GM12878 (cell line): ENCODE measurements around the gene FAM83G. TPM values are rescaled to one million over a fixed set of nuclear protein-coding genes. Genes with fewer than 3 reads are reported as not detected.

ENCODE experiments used
- ATAC-seq: fragments of 200-7000 bp; cut with Tn5 transposase; 3 replicates; pipeline ENCODE4 v1.9.1; 2020; ENCODE audit warnings: mild to moderate bottlenecking, moderate library complexity
- BruUV-seq: library from RNA; stranded (reverse); fragments of 400-500 nt; replicated peaks from 2 replicates; lab custom pipeline; 2021; lab: Mats Ljungman, UMichigan
- CTCF ChIA-PET: fragments of 300-600 bp; sonication (Branson Sonifier 250); formaldehyde crosslinking; extraction: SDS; loops from one replicate; lab custom pipeline; 2021; ENCODE audit warnings: inconsistent platforms; lab: Yijun Ruan, JAX
- POLR2A ChIA-PET: fragments of 350-600 bp; formaldehyde crosslinking; extraction: SDS; loops from one replicate; lab custom pipeline; 2021; ENCODE audit warnings: inconsistent platforms; lab: Charles Lee
- RAD21 ChIA-PET: fragments of 300-600 bp; sonication (Branson Sonifier 250); formaldehyde crosslinking; loops from one replicate; lab custom pipeline; 2023; ENCODE audit warnings: antibody characterized with exemption; ENCODE audit not compliant: unreplicated experiment; lab: Charles Lee
- SMC1A ChIA-PET: fragments of 300-600 bp; sonication (Branson Sonifier 250); formaldehyde crosslinking; loops from one replicate; lab custom pipeline; 2023; ENCODE audit not compliant: unreplicated experiment, uncharacterized antibody; lab: Charles Lee
- DNase-seq: peaks from one replicate; pipeline ENCODE4 v3.0.0-alpha.2; 2011; ENCODE audit warnings: low read depth, low spot score
- FAIRE-seq: peaks from 3 replicates; lab custom pipeline; 2011; peaks lifted over from hg19 to GRCh38; lab: Jason Lieb, UNC
- H2AFZ ChIP-seq: 2 replicates; pipeline ENCODE4 v1.6.0; 2011; ENCODE audit warnings: low read depth, low read length, control low read depth; ENCODE audit not compliant: control insufficient read depth
- H3K27ac ChIP-seq: 2 replicates; pipeline ENCODE4 v1.5.1; 2011; ENCODE audit warnings: control low read depth; ENCODE audit not compliant: control insufficient read depth, insufficient read depth
- H3K27me3 ChIP-seq, 2 experiments: replicated peaks in 1 of 2; 2 replicates each; pipeline versions ENCODE4 v1.6.0 to v1.6.1; 2011; ENCODE audit warnings: low read length in 1 of 2; ENCODE audit not compliant: control insufficient read depth in 2 of 2, insufficient read depth in 2 of 2
- H3K36me3 ChIP-seq, 2 experiments: 2 replicates each; pipeline ENCODE4 v1.5.1; 2011; ENCODE audit warnings: low read length in 1 of 2; ENCODE audit not compliant: control insufficient read depth in 2 of 2, insufficient read depth in 2 of 2
- H3K4me1 ChIP-seq: 2 replicates; pipeline ENCODE4 v1.6.1; 2011; ENCODE audit warnings: mild to moderate bottlenecking, low read length, moderate library complexity, mixed read lengths; ENCODE audit not compliant: control insufficient read depth, insufficient read depth
- H3K4me2 ChIP-seq: 2 replicates; pipeline ENCODE4 v1.6.0; 2011; ENCODE audit warnings: control low read depth; ENCODE audit not compliant: control insufficient read depth, insufficient read depth
- H3K4me3 ChIP-seq: fragments of 200-600 bp; sonication (generic); 2 replicates; pipeline ENCODE4 v1.5.1; 2016
- H3K79me2 ChIP-seq: 2 replicates; pipeline ENCODE4 v1.6.0; 2011; ENCODE audit warnings: low read length; ENCODE audit not compliant: control insufficient read depth, insufficient read depth
- H3K9ac ChIP-seq: 2 replicates; pipeline ENCODE4 v1.8.0; 2011; ENCODE audit warnings: low read length, control low read depth, mixed read lengths; ENCODE audit not compliant: control insufficient read depth, insufficient read depth
- H3K9me3 ChIP-seq: replicated peaks from 3 replicates; pipeline ENCODE4 v1.5.1; 2011; ENCODE audit warnings: mild to moderate bottlenecking, low read length; ENCODE audit not compliant: control insufficient read depth, insufficient read depth
- H4K20me1 ChIP-seq: 2 replicates; pipeline ENCODE4 v1.6.0; 2011; ENCODE audit not compliant: control insufficient read depth, insufficient read depth
- CHD2 ChIP-seq: IDR thresholded peaks from 2 replicates; pipeline ENCODE4 v1.6.1; 2011; ENCODE audit warnings: low read depth, low read length, improper control_type of control experiment, borderline replicate concordance
- HDGF ChIP-seq: fragments of 450-650 bp; IDR thresholded peaks from 2 replicates; pipeline ENCODE4 v1.6.1; 2016; ENCODE audit warnings: antibody characterized with exemption
- LARP7 ChIP-seq: fragments of 450-650 bp; IDR thresholded peaks from 2 replicates; pipeline ENCODE4 v1.6.1; 2017; ENCODE audit warnings: mild to moderate bottlenecking
- MYB ChIP-seq: fragments of 150-350 bp; IDR thresholded peaks from 2 replicates; pipeline ENCODE4 v1.6.1; 2014; ENCODE audit warnings: mild to moderate bottlenecking, low read depth, low read length, borderline replicate concordance
- NFYA ChIP-seq: IDR thresholded peaks from 2 replicates; pipeline ENCODE4 v1.6.1; 2011; ENCODE audit warnings: low read depth, mild to moderate bottlenecking, low read length, improper control_type of control experiment, borderline replicate concordance
- PAX8 ChIP-seq: fragments of 450-650 bp; IDR thresholded peaks from 2 replicates; pipeline ENCODE4 v1.6.1; 2017; ENCODE audit warnings: mild to moderate bottlenecking, moderate library complexity
- POLR2A ChIP-seq: IDR thresholded peaks from 2 replicates; pipeline ENCODE4 v1.6.1; 2011; ENCODE audit warnings: low read depth, mild to moderate bottlenecking, low read length
- POLR2AphosphoS5 ChIP-seq: IDR thresholded peaks from 2 replicates; pipeline ENCODE4 v1.6.1; 2011; ENCODE audit warnings: mild to moderate bottlenecking, low read length, inconsistent platforms
- RELA ChIP-seq: fragments of 450-650 bp; IDR thresholded peaks from 2 replicates; pipeline ENCODE4 v1.8.0; 2014; ENCODE audit warnings: borderline replicate concordance; ENCODE audit not compliant: partially characterized antibody
- RFX5 ChIP-seq: IDR thresholded peaks from 2 replicates; pipeline ENCODE4 v1.6.1; 2011; ENCODE audit warnings: low read depth, low read length, improper control_type of control experiment
- RUNX3 ChIP-seq: IDR thresholded peaks from 2 replicates; pipeline ENCODE4 v1.6.1; 2012; ENCODE audit warnings: low read length, inconsistent platforms
- SMAD1 ChIP-seq: fragments of 450-650 bp; IDR thresholded peaks from 2 replicates; pipeline ENCODE4 v1.6.1; 2018; ENCODE audit warnings: mild to moderate bottlenecking, low read depth; ENCODE audit not compliant: partially characterized antibody
- SMAD5 ChIP-seq: IDR thresholded peaks from 2 replicates; pipeline ENCODE4 v1.6.1; 2016; ENCODE audit warnings: antibody characterized with exemption, low read depth
- SMC3 ChIP-seq: IDR thresholded peaks from 2 replicates; pipeline ENCODE4 v1.6.1; 2011; ENCODE audit warnings: low read length, improper control_type of control experiment, borderline replicate concordance
- TCF7 ChIP-seq: IDR thresholded peaks from 2 replicates; pipeline ENCODE4 v1.6.1; 2014; ENCODE audit warnings: antibody characterized with exemption, borderline replicate concordance
- ZBED1 ChIP-seq: IDR thresholded peaks from 2 replicates; pipeline ENCODE4 v1.6.1; 2016; ENCODE audit warnings: borderline replicate concordance
- ZNF207 ChIP-seq: fragments of 450-650 bp; IDR thresholded peaks from 2 replicates; pipeline ENCODE4 v1.6.1; 2014; ENCODE audit warnings: antibody characterized with exemption, mild to moderate bottlenecking, borderline replicate concordance
- ZZZ3 ChIP-seq: IDR thresholded peaks from 2 replicates; pipeline ENCODE4 v1.6.1; 2011; ENCODE audit warnings: low read depth; ENCODE audit not compliant: control insufficient read depth, insufficient read length
- WGBS: methylation state at CpG from one replicate; pipeline ENCODE4 v1.1.6; 2016; ENCODE audit warnings: low lambda C conversion rate; ENCODE audit not compliant: insufficient replicate concordance, insufficient coverage; ENCODE audit errors: missing lambda C conversion rate; 5-methylcytosine and 5-hydroxymethylcytosine counted together
- in situ Hi-C: fragments of 300-500 bp; cut with MboI; formaldehyde crosslinking; loops from 9 replicates; pipeline ENCODE4 v1.14.3; 2018; ENCODE audit warnings: mixed read lengths
- intact Hi-C: fragments of 100-400 bp; cut with micrococcal nuclease; formaldehyde crosslinking; loops from one replicate; pipeline ENCODE4 v1.14.2; 2022; ENCODE audit not compliant: unreplicated experiment
- polyA plus RNA-seq, 11 experiments: library from polyadenylated mRNA; depleted of rRNA in 4 of 11; unstranded in 6 of 11; stranded (reverse) in 5 of 11; fragments of >200 nt; fragmentation: Nextera tagmentation in 4 of 11; fragmentation: Illumina TruSeq in 1 of 11; extraction: Ambion mirVana in 4 of 11; extraction: Trizol in 1 of 11; gene quantifications; 1 replicate in 1 of 11; 2 replicates in 10 of 11; pipeline versions ENCODE4 v1.2.1 to v1.2.3, GENCODE V29; 2011 to 2016; ENCODE audit warnings: inconsistent platforms in 2 of 11, missing spikeins in 2 of 11, low read depth in 1 of 11
- total RNA-seq, 4 experiments: library from RNA; depleted of rRNA in 3 of 4; stranded (reverse); fragments of >200 nt in 3 of 4; fragmentation: Illumina TruSeq in 1 of 4; extraction: Trizol in 1 of 4; gene quantifications; 2 replicates each; pipeline versions ENCODE4 v1.2.1 to v1.2.3, GENCODE V29; 2013 to 2021
- TF ChIP-seq, protein P1 (sequence below): fragments of 450-650 bp; IDR thresholded peaks from 2 replicates; pipeline ENCODE4 v1.6.1; 2014; ENCODE audit warnings: mild to moderate bottlenecking
- TF ChIP-seq, protein P2 (sequence below): fragments of 150-350 bp; IDR thresholded peaks from 2 replicates; pipeline ENCODE4 v1.6.1; 2014; ENCODE audit warnings: mild to moderate bottlenecking, low read depth, low read length
- TF ChIP-seq, protein P3 (sequence below): fragments of 450-650 bp; IDR thresholded peaks from 2 replicates; pipeline ENCODE4 v1.6.1; 2017; ENCODE audit warnings: antibody characterized with exemption, mild to moderate bottlenecking, moderate library complexity

FAM83G gene
- total and polyA plus RNA-seq, 10 of the 15 experiments (the other 5 are each of a cell fraction or from before 2014, with no cell fraction given), result 0.03 to 16.7 (median 6.5) TPM

DNA sequence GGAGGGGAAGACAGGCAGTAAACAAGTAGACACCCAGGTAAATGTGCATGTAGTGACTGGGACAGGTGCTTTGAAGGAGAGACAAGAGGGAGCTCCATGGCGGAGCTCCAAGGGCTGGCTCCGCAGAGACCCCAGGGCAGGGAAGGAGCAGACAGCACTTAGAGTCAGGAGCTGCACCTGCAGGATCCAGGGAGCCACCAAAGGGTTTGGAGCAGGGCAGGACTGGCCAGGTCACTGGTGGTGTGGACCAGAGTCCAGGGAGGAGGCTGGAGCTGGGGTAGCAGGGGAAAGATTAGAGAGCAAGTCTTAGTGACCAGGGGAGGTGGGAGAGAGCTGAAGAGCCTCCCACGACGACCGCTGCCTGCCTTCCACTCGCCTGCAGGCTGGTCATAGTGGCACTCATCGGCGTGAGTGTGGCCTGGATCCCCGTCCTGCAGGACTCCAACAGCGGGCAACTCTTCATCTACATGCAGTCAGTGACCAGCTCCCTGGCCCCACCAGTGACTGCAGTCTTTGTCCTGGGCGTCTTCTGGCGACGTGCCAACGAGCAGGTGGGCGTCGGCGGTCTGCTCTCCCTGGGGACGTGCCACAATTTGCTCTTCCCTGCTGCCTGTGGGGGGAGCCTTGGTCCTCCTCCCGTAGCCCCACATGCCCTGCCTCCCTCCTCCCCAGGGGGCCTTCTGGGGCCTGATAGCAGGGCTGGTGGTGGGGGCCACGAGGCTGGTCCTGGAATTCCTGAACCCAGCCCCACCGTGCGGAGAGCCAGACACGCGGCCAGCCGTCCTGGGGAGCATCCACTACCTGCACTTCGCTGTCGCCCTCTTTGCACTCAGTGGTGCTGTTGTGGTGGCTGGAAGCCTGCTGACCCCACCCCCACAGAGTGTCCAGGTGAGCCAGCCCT lies 14.7 kb upstream of the FAM83G start:
- no peak overlapping the region for H3K4me3 ChIP-seq
- H3K4me2 ChIP-seq, result no peak overlapping the region
- no peaks in the 10 kb centered on the region for H3K79me2 ChIP-seq
- ChIA-PET POLR2A (no interaction called here), CTCF (no interaction called here), RAD21 (interaction anchor here (1.5 kb wide), 1 partner anchor 58 kb away, joined by 5 read pairs; no protein-coding TSS in a partner anchor), SMC1A (no interaction called here)
- no peaks in the 10 kb centered on the region for H4K20me1 ChIP-seq
- peaks cover 0 to 14% of the 10 kb centered on the region in 2 experiments; a peak in 3 of 4 replicates for H3K36me3 ChIP-seq
- H3K9ac ChIP-seq, result no peak overlapping the region
- no TSS peak for BruUV-seq
- DNase-seq, result no peak
- no peak; the same call in 2 of the 3 replicates for ATAC-seq
- WGBS, result 55% methylated on average over 23 of the region's 27 CpGs
- intact Hi-C loops, result no loop called here
- no peak overlapping the region for H2AFZ ChIP-seq
- FAIRE-seq, result no peak
- no peak overlapping the region for H3K27ac ChIP-seq
- in situ Hi-C loops, result no loop called here
- H3K9me3 ChIP-seq, result no peaks in the 10 kb centered on the region
- H3K4me1 ChIP-seq, result no peaks in the 10 kb centered on the region
- no peaks in the 10 kb centered on the region for H3K27me3 ChIP-seq
- TF ChIP-seq POLR2A, result peak; percentile 66; the same call in 1 of the 2 replicates
- no peak for TF ChIP-seq MYB
- TF ChIP-seq ZZZ3, result no peak
- no peak for TF ChIP-seq RFX5
- TF ChIP-seq, protein P1, sequence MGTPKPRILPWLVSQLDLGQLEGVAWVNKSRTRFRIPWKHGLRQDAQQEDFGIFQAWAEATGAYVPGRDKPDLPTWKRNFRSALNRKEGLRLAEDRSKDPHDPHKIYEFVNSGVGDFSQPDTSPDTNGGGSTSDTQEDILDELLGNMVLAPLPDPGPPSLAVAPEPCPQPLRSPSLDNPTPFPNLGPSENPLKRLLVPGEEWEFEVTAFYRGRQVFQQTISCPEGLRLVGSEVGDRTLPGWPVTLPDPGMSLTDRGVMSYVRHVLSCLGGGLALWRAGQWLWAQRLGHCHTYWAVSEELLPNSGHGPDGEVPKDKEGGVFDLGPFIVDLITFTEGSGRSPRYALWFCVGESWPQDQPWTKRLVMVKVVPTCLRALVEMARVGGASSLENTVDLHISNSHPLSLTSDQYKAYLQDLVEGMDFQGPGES, result no peak
- no peak for TF ChIP-seq SMAD1
- TF ChIP-seq ZBED1, result peak; percentile 41; the same call in 1 of the 2 replicates
- TF ChIP-seq LARP7, result 0 out of 2 replicates have a peak, but pooled peaks have one; percentile 31
- no peak for TF ChIP-seq CHD2
- no peak for TF ChIP-seq HDGF
- TF ChIP-seq PAX8, result no peak
- TF ChIP-seq POLR2AphosphoS5, result no peak
- no peak for TF ChIP-seq TCF7
- TF ChIP-seq, protein P2, sequence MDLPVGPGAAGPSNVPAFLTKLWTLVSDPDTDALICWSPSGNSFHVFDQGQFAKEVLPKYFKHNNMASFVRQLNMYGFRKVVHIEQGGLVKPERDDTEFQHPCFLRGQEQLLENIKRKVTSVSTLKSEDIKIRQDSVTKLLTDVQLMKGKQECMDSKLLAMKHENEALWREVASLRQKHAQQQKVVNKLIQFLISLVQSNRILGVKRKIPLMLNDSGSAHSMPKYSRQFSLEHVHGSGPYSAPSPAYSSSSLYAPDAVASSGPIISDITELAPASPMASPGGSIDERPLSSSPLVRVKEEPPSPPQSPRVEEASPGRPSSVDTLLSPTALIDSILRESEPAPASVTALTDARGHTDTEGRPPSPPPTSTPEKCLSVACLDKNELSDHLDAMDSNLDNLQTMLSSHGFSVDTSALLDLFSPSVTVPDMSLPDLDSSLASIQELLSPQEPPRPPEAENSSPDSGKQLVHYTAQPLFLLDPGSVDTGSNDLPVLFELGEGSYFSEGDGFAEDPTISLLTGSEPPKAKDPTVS, result no peak
- no peak for TF ChIP-seq ZNF207
- no peak for TF ChIP-seq RELA
- no peak for TF ChIP-seq RUNX3
- no peak for TF ChIP-seq NFYA
- TF ChIP-seq, protein P3, sequence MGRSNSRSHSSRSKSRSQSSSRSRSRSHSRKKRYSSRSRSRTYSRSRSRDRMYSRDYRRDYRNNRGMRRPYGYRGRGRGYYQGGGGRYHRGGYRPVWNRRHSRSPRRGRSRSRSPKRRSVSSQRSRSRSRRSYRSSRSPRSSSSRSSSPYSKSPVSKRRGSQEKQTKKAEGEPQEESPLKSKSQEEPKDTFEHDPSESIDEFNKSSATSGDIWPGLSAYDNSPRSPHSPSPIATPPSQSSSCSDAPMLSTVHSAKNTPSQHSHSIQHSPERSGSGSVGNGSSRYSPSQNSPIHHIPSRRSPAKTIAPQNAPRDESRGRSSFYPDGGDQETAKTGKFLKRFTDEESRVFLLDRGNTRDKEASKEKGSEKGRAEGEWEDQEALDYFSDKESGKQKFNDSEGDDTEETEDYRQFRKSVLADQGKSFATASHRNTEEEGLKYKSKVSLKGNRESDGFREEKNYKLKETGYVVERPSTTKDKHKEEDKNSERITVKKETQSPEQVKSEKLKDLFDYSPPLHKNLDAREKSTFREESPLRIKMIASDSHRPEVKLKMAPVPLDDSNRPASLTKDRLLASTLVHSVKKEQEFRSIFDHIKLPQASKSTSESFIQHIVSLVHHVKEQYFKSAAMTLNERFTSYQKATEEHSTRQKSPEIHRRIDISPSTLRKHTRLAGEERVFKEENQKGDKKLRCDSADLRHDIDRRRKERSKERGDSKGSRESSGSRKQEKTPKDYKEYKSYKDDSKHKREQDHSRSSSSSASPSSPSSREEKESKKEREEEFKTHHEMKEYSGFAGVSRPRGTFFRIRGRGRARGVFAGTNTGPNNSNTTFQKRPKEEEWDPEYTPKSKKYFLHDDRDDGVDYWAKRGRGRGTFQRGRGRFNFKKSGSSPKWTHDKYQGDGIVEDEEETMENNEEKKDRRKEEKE, result no peak
- TF ChIP-seq SMC3, result no peak
- TF ChIP-seq SMAD5, result no peak; the same call in 1 of the 2 replicates
